GM12873 (cell line): Measurements from ENCODE around the gene ABCB4.

Experiments used
- CTCF ChIP-seq: IDR thresholded peaks from 2 replicates; pipeline ENCODE4 v1.5.1; 2012; ENCODE audit warnings: low read depth, mild to moderate bottlenecking, moderate library complexity, low read length, control low read depth; ENCODE audit not compliant: insufficient read depth; ENCODE audit errors: missing control alignments

The ABCB4 gene

GRCh38 chr7:87497482-87497881 lies 22.0 kb upstream of the ABCB4 start:
- no peak for TF ChIP-seq CTCF

- no peak for TF ChIP-seq CTCF
These were observed 19.9 kb upstream of the ABCB4 start for GRCh38 chr7:87495366-87495765.

- no peak for TF ChIP-seq CTCF
These were observed 19.0 kb upstream of the ABCB4 start for GRCh38 chr7:87494454-87494853.

- TF ChIP-seq CTCF, result no peak
These were observed 7.7 kb upstream of the ABCB4 start for GRCh38 chr7:87483131-87483530.

- TF ChIP-seq CTCF, result no peak
These were observed 6.6 kb upstream of the ABCB4 start for GRCh38 chr7:87482115-87482514.

GRCh38 chr7:87480386-87480785 lies 4.9 kb upstream of the ABCB4 start:
- TF ChIP-seq CTCF, result no peak

- no peak for TF ChIP-seq CTCF
These were observed 4.5 kb upstream of the ABCB4 start for GRCh38 chr7:87479951-87480350.

- no peak for TF ChIP-seq CTCF
These were observed 688 bp upstream of the ABCB4 start for GRCh38 chr7:87476179-87476557.
